Renal cortex interstitium (tissue), 11 donors: Measurements from ENCODE around the gene CLIC6. TPM values are rescaled to one million over a fixed set of nuclear protein-coding genes. Genes with fewer than 3 reads are reported as not detected.

Experiments
- DNase-seq, 11 donors: peaks; one replicate each; pipeline ENCODE4 v3.0.0-alpha.2; 2013; ENCODE audit warnings: low read depth in 9 of 11, low spot score in 4 of 11; ENCODE audit errors: extremely low read depth in 1 of 11
- polyA plus RNA-seq, 3 donors: library from polyadenylated mRNA; unstranded; fragments of 120-200 nt; gene quantifications; one replicate each; pipeline ENCODE4 v1.2.1, GENCODE V29; 2013; ENCODE audit not compliant: insufficient read length in 3 of 3

The CLIC6 gene
- polyA plus RNA-seq, 3 donors: 1.5 to 2.9 (median 1.6) TPM

DNA sequence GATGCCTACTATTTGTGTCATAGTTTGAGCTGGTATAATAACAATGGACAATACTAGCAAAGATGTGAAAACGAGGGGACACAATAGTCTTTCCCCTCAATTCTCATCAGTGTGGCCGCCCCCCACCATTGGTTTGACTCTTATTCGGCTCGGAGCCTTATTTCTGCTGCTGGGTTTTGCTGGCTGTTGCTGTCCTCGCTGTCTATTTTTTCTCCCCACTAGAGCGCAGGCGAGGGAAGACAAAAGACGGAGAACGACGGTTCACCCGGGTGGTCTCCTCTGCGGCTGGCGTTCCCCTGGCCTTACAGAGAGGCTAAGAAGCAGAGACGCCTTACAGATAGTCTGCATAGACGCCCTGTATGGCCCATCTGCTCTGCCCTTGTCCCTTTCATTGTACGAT, 19.4 kb downstream of the CLIC6 start:
- peak in 2 of 11 donors; percentile 64 to 67 for DNase-seq

GRCh38 chr21:34688715-34689114, 19.9 kb downstream of the CLIC6 start:
- DNase-seq: no peak

DNA sequence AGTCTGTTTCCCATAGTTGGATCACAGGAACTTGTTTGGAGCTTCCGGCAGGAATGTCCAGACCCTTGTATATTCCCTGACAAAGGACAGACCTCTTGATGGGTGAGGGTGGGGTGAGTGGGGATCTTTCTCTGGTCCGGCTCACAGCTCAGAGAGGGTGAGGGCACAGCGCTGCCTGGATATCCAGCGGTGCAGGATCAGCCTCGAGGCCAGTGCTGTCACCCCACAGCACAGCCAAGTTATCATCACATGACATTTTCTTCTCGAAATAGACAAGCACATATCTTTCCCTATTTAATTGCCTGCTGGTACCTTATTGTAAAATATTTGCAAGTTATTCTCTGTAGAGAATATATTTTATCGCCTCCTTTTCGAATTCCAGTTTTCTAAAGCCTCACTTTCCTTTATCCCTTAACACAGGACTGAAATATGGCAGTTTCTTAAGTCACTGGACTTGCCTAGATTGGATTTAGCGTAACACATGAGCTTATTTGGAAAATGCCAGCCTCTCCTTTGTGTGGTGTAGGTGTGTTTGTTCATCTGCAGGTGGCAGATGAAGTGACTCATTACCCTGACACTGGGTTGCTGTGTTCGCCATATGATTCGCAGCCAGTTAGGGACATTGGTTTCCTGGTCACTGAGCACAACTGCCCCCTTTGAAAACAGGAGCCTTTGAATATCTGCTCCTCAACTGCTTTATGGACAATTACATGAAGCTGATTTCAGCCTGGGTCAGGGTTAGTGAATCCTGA, 21.4 kb downstream of the CLIC6 start:
- DNase-seq: no peak

- no peak for DNase-seq
Measured at GRCh38 chr21:34690793-34691175, 22.0 kb downstream of the CLIC6 start.

- no peak for DNase-seq
Measured at GRCh38 chr21:34691390-34692032, 22.7 kb downstream of the CLIC6 start.

- no peak for DNase-seq
Measured at GRCh38 chr21:34692458-34693020, 23.7 kb downstream of the CLIC6 start.

DNA sequence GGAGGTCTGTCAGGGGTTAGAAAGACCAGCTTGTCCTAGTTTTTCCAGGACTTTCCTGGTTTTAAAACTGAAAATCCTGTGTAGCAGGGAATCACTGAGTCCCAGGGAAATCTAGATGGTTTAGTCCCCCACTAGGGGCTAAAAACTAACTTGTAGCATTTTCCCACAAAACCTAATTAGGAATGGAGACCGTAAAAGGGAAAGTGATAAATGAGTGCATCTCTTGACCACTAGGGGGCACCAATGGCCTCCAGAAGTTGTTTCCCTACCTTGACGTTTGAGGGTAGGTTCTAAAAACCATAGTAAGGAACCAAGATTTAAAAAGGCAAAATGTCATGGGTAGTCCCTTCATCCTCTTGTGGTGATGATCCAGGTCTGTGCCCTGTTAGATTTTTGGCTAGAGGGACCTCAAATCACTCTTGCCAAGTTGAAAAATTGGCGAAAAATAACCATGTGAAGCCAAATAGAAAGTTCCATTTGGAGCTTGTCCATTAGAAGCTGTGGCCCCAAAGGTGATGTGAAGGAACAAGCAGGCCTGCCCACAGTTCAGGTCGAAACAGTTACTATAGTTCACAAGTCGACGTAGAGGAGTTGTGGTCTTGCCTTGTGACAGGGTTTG, 24.5 kb downstream of the CLIC6 start:
- peak in 4 of 11 donors; percentile 34 to 57 (median 48) for DNase-seq

GRCh38 chr21:34695434-34695833, 26.6 kb downstream of the CLIC6 start:
- no peak for DNase-seq

GRCh38 chr21:34696121-34696520, 27.3 kb downstream of the CLIC6 start:
- DNase-seq: no peak

DNA sequence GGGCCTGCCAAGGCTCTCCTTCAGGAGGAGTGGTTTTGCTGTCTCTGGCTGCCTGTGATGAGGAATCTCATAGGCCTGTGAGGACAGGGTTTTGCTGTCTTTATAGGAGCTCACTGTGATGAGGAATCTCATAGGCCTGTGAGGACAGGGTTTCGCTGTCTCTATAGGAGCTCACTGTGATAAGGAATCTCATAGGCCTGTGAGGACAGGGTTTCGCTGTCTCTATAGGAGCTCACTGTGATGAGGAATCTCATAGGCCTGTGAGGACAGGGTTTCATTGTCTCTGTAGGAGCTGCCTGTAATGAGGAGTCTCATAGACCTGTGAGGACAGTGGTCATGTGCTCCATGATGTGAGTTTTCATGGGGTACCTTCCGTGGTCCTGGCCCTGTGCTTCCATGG, 29.0 kb downstream of the CLIC6 start:
- DNase-seq: no peak

GRCh38 chr21:34698270-34699015, 29.6 kb downstream of the CLIC6 start:
- DNase-seq: no peak

DNA sequence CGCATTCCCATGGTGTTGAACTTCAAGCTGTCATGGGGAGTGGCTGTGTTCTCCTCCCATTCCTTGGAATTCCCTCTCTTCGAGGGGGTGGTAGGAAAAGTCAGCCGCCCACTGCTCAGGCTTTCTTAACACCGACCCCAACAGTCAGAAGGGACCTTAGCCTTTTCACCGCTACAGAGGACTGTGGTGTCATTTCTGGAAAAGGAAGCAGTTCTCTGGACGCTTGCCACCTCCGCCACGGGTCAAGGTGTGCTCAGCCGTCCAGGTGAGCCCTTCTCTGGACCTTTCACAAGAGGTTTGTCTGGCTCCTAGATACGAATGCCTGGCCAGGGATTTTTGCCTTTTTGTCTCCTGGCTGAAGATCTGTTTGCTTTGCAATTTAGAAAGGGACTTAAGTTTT, 31.8 kb downstream of the CLIC6 start:
- DNase-seq: no peak

- DNase-seq: no peak
Measured at GRCh38 chr21:34701726-34702125, 32.9 kb downstream of the CLIC6 start.

DNA sequence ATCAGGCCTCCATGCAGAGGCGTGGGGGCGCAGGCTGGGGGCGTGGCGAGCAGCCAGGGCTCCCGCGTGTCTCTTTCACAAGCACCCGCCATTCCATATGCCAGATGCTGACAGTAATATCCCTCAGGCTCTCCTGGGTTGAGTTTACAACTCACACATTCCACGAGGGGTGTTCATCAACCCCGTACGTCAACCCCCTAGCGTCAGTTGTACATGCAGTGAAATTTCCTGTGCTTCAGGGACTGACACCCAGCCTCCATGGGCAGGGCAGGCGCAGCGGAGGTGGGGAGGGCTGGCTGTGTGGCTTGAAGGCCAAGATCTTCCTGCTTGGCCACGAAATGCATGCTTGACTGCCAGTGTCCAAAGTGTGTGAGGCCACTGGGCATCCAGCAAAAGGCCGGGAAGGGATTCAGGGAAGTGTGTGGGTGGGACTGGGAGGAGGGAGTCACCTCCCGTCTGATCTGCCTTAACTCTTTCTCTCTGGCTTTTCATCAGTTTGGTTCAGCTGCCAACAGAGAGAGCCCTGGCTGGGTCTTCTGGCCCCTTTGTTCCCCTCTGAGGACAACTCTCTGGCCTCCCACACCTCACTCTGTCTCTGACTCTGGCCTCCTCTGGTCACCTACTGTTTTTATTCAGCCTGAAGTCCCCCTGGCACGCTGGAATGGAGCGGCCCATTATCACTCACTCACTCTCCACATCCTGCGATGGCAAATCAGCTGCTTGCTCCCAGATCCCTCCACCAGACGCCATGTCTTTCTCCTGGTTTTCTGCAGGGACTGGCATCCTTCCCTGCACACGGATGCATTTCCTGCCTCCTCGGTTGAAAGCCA, 33.8 kb downstream of the CLIC6 start:
- no peak for DNase-seq

DNA sequence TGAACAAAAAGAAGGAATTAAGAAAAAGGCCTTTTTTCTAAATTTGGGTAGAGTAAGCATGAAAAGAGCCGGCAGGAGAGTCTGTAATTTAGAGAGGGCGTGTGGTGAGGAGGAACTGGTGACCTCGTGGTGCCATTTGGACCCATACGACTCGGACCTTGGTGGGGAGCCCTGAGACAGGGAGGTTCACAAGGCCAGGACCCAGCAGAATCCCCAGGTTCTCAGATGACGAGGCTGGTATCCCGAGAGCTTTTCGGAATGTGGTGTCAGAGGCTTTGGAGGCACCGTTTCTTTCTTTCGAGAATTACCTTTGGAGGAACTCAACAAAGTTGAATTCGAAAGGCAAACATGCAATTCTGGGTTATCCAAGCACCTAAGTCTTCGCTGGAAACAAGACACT, 34.8 kb downstream of the CLIC6 start:
- no peak for DNase-seq

- no peak for DNase-seq
Measured at GRCh38 chr21:34704119-34704518, 35.3 kb downstream of the CLIC6 start.

- no peak for DNase-seq
Measured at GRCh38 chr21:34705011-34705410, 36.2 kb downstream of the CLIC6 start.

DNA sequence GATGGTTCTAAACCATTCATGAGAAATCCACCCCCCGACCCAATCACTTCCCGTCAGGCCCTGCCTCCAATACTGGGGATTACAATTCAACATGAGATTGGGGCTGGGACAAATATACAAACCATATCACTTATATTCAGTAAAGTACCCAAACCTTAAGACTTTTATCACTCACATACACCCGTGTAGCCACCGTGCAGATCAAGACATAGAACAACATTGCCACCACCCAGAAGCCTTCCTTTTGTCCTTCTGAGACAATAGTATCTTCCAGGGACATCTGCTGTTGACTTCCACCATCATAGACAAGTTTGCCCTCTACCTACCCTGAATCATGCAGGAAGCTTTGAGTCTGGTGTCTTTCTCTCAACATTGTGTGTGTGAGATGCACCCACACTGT, 37.5 kb downstream of the CLIC6 start:
- DNase-seq: no peak

DNA sequence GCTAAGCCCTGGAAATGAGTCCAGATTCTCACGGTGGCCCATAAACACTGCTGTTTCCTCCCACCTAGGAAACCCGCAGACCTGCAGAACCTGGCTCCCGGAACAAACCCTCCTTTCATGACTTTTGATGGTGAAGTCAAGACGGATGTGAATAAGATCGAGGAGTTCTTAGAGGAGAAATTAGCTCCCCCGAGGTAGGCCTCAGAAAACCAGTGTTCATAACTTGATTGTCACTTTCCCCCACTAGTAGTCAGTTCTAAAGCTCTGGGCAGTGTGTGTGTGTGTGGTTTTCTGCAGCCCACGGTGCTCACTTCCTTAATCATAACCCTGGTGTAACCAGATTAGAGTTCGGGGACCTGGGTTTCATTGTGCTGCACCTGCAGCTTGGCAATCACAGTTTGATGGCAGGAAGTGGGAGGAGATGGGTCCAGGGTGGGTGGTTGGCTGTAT, 39.1 kb downstream of the CLIC6 start:
- no peak for DNase-seq
